ENCODE results near the gene MAPK7. TPM values are rescaled to one million over a fixed set of nuclear protein-coding genes. Genes with fewer than 3 reads are reported as not detected.

MAPK7 gene
- total RNA-seq, 1 donor from 2014 or later, result 25.1 TPM

GRCh38 chr17:19387921-19388521 is 9.7 kb downstream of the MAPK7 start:
- FAIRE-seq, result no peak

DNA sequence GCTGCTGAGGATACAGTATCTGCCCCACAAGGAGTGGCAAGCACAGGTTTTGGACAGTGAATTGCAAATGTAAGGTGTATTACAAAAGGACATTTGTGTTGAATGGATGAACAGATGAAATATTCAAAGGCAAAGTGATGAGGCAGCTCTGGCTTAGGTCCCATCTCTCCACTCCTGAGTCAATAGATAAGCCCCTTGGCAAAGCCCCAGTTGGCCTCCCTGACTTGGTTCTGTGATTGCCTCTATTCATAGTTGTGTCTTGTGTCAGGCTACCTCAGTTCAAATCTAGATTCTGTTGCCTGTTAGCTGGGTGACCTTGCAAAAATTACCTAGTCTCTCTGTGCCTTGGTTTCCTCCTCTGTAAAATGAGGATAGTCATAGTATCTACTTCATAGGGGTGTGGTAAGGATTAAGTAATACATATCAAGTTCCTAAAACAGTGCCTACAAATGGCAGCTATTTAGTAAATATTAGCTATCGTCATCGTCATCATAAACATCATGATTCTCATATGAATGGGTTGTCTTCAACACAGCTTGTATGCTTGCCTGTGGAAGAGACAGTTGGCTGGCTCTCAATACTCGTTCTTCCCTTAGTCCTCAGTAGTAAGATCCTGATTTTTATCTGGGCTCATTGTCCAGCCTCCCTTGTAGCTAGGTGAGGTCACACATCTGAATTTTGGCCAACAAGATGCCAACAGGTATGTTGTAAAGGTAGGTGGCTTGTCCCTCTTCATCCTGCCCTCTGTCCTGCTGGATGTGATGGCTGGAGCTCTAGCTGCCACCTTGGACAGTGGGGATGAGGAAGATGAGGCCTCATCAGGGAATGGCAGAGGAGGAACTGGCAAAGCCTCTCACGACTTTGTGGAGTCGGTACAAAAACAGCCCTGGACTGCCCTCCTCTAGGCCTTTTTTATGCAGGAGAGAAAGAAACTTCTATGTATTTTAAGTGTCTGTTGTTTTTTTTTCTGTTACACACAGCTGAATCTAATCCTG is 10.8 kb downstream of the MAPK7 start:
- TF ChIP-seq CTCF (IDR thresholded peaks at IDR 0.05; ENCODE audit: insufficient read depth, low read depth, low read length) (no peak), EZH2 (IDR thresholded peaks at IDR 0.05; ENCODE audit: insufficient read depth, low read length) (no peak)
- no peak overlapping the region for H3K27ac Mint-ChIP-seq (ENCODE audit: unreplicated experiment)

More at GRCh38 chr17:19387921-19388521, 9.7 kb downstream of the MAPK7 start:
- no peak overlapping the region for H3K4me3 ChIP-seq (ENCODE audit: insufficient read depth, low read depth, low read length)
- DNase-seq (ENCODE audit: low read depth), result peak; percentile 73
- H3K4me2 ChIP-seq (ENCODE audit: low read length), result peak overlapping the region; percentile 83
- Mint-ChIP-seq H3K27me3 (ENCODE audit: low read depth, unreplicated experiment) (peaks cover 8% of the 10 kb centered on the region), H3K9me3 (ENCODE audit: unreplicated experiment) (no peaks in the 10 kb centered on the region), H3K4me3 (ENCODE audit: unreplicated experiment) (peak overlapping the region; percentile 1), H3K36me3 (ENCODE audit: low read depth, unreplicated experiment) (peaks cover 12% of the 10 kb centered on the region), H3K27ac (ENCODE audit: unreplicated experiment) (peak overlapping the region; percentile 60), H3K4me1 (ENCODE audit: low read depth, unreplicated experiment) (peaks cover 26% of the 10 kb centered on the region)
- H3K4me1 ChIP-seq (ENCODE audit: insufficient read depth, low read length), result peaks cover 25% of the 10 kb centered on the region
- TF ChIP-seq EZH2 (IDR thresholded peaks at IDR 0.05; ENCODE audit: insufficient read depth, low read length) (no peak), CTCF (IDR thresholded peaks at IDR 0.05; ENCODE audit: insufficient read depth, low read depth, low read length) (no peak)
- no peaks in the 10 kb centered on the region for H3K9me3 ChIP-seq (ENCODE audit: insufficient read depth, low read depth, low read length)
- no peak overlapping the region for H2AFZ ChIP-seq (ENCODE audit: low read depth, low read length)
- peak overlapping the region; percentile 64 for H3K27ac ChIP-seq (ENCODE audit: low read depth, low read length)
- H3K9ac ChIP-seq (ENCODE audit: low read length), result peak overlapping the region; percentile 72
- peaks cover 30% of the 10 kb centered on the region for H4K20me1 ChIP-seq (ENCODE audit: insufficient read depth, low read length)
- peaks cover 7% of the 10 kb centered on the region for H3K36me3 ChIP-seq (ENCODE audit: insufficient read depth, low read length)
- H3K79me2 ChIP-seq (ENCODE audit: insufficient read depth, low read length), result peaks cover 6% of the 10 kb centered on the region
- H3K27me3 ChIP-seq (ENCODE audit: insufficient read depth, low read length), result peaks cover 2% of the 10 kb centered on the region

More for the DNA sequence above, 10.8 kb downstream of the MAPK7 start:
- H3K27ac ChIP-seq (ENCODE audit: low read depth, low read length), result no peak overlapping the region
- H4K20me1 ChIP-seq (ENCODE audit: insufficient read depth, low read length), result peaks cover 20% of the 10 kb centered on the region
- DNase-seq (ENCODE audit: low read depth), result no peak
- peaks cover 26% of the 10 kb centered on the region for H3K4me1 Mint-ChIP-seq (ENCODE audit: low read depth, unreplicated experiment)
- no peak overlapping the region for H3K9ac ChIP-seq (ENCODE audit: low read length)
- peaks cover 25% of the 10 kb centered on the region for H3K4me1 ChIP-seq (ENCODE audit: insufficient read depth, low read length)
- peaks cover 2% of the 10 kb centered on the region for H3K79me2 ChIP-seq (ENCODE audit: insufficient read depth, low read length)
- peaks cover 2% of the 10 kb centered on the region for H3K27me3 ChIP-seq (ENCODE audit: insufficient read depth, low read length)
- H3K4me2 ChIP-seq (ENCODE audit: low read length), result no peak overlapping the region
- no peak overlapping the region for H2AFZ ChIP-seq (ENCODE audit: low read depth, low read length)
- no peaks in the 10 kb centered on the region for H3K36me3 ChIP-seq (ENCODE audit: insufficient read depth, low read length)
- H3K4me3 ChIP-seq (ENCODE audit: insufficient read depth, low read depth, low read length), result no peak overlapping the region
- H3K27me3 Mint-ChIP-seq (ENCODE audit: low read depth, unreplicated experiment), result peaks cover 8% of the 10 kb centered on the region
- H3K9me3 Mint-ChIP-seq (ENCODE audit: unreplicated experiment), result no peaks in the 10 kb centered on the region
- H3K4me3 Mint-ChIP-seq (ENCODE audit: unreplicated experiment), result no peak overlapping the region
- H3K9me3 ChIP-seq (ENCODE audit: insufficient read depth, low read depth, low read length), result no peaks in the 10 kb centered on the region
- peaks cover 6% of the 10 kb centered on the region for H3K36me3 Mint-ChIP-seq (ENCODE audit: low read depth, unreplicated experiment)
- peak; percentile 13 for FAIRE-seq
